Adipose tissue (tissue), 3 donors: ENCODE results near the gene ORC6. TPM values are rescaled to one million over a fixed set of nuclear protein-coding genes. Genes with fewer than 3 reads are reported as not detected.

ENCODE experiments used
- polyA plus RNA-seq, 3 donors: library from polyadenylated mRNA; stranded (reverse); fragments of 200-250 nt; gene quantifications; one replicate each; pipeline ENCODE4 v1.2.3, GENCODE V29; 2013
- donor health status: healthy with polysubstance abuse.
- donor health status: Bipolar disorder and iron deficiency.
- donor health status: healthy.

Gene ORC6
- polyA plus RNA-seq, 3 donors = 0.41 to 0.67 (median 0.46) TPM

Other genes starting within 250 kb of the ORC6 start
- gene SHCBP1, start 68.3 kb upstream of the ORC6 start, polyA plus RNA-seq = under 1 TPM; 0.23 to 0.67 (median 0.27) TPM
- gene VPS35, start 481 bp upstream of the ORC6 start, polyA plus RNA-seq = 10 to 100 TPM; 20.1 to 45.5 (median 34.5) TPM
- under 1 TPM; 0.01 to 0.22 (median 0.03) TPM for gene MYLK3, start 58.7 kb downstream of the ORC6 start, polyA plus RNA-seq
- gene C16orf87, start 141.5 kb downstream of the ORC6 start, polyA plus RNA-seq = 1 to 10 TPM; 1.8 to 5.3 (median 2.9) TPM
- gene GPT2, start 194.7 kb downstream of the ORC6 start, polyA plus RNA-seq = 10 to 100 TPM; 30.0 to 62.0 (median 59.2) TPM